ENCODE measurements around the gene NEK1. TPM values are rescaled to one million over a fixed set of nuclear protein-coding genes. Genes with fewer than 3 reads are reported as not detected.

NEK1 gene
- total RNA-seq, 1 experiment from 2014 or later: 10.3 TPM

GRCh38 chr4:169404960-169405359 lies 207.4 kb downstream of the NEK1 start (continued):
- TF ChIP-seq ZBTB43 (CRISPR knock-in tag; IDR thresholded peaks at IDR 0.05): no peak
- no peak for TF ChIP-seq TEAD1 (CRISPR knock-in tag; IDR thresholded peaks at IDR 0.05)
- no peak for TF ChIP-seq MAX (CRISPR knock-in tag; IDR thresholded peaks at IDR 0.05)
- TF ChIP-seq ZNF317 (CRISPR knock-in tag; IDR thresholded peaks at IDR 0.05; ENCODE audit: borderline replicate concordance, low read depth): no peak
- TF ChIP-seq TEAD4 (CRISPR knock-in tag; IDR thresholded peaks at IDR 0.05): no peak
- TF ChIP-seq STAT6 (CRISPR knock-in tag; conservative IDR thresholded peaks at IDR 0.05; ENCODE audit: low read depth): no peak
- TF ChIP-seq JAZF1 (CRISPR knock-in tag; IDR thresholded peaks at IDR 0.05): no peak
- TF ChIP-seq, protein P1, sequence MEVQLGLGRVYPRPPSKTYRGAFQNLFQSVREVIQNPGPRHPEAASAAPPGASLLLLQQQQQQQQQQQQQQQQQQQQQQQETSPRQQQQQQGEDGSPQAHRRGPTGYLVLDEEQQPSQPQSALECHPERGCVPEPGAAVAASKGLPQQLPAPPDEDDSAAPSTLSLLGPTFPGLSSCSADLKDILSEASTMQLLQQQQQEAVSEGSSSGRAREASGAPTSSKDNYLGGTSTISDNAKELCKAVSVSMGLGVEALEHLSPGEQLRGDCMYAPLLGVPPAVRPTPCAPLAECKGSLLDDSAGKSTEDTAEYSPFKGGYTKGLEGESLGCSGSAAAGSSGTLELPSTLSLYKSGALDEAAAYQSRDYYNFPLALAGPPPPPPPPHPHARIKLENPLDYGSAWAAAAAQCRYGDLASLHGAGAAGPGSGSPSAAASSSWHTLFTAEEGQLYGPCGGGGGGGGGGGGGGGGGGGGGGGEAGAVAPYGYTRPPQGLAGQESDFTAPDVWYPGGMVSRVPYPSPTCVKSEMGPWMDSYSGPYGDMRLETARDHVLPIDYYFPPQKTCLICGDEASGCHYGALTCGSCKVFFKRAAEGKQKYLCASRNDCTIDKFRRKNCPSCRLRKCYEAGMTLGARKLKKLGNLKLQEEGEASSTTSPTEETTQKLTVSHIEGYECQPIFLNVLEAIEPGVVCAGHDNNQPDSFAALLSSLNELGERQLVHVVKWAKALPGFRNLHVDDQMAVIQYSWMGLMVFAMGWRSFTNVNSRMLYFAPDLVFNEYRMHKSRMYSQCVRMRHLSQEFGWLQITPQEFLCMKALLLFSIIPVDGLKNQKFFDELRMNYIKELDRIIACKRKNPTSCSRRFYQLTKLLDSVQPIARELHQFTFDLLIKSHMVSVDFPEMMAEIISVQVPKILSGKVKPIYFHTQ (CRISPR knock-in tag; IDR thresholded peaks at IDR 0.05): no peak
- no peak for TF ChIP-seq PRRX2 (CRISPR knock-in tag; IDR thresholded peaks at IDR 0.05)
- no peak for TF ChIP-seq NR3C1 (CRISPR knock-in tag; conservative IDR thresholded peaks at IDR 0.05; ENCODE audit: low read depth)
- TF ChIP-seq MXD4 (CRISPR knock-in tag; IDR thresholded peaks at IDR 0.05; ENCODE audit: borderline replicate concordance): no peak
- TF ChIP-seq SOX15 (CRISPR knock-in tag; IDR thresholded peaks at IDR 0.05): no peak
- no peak for TF ChIP-seq USF2 (CRISPR knock-in tag; IDR thresholded peaks at IDR 0.05)
- TF ChIP-seq EMX1 (CRISPR knock-in tag; IDR thresholded peaks at IDR 0.05): no peak

DNA sequence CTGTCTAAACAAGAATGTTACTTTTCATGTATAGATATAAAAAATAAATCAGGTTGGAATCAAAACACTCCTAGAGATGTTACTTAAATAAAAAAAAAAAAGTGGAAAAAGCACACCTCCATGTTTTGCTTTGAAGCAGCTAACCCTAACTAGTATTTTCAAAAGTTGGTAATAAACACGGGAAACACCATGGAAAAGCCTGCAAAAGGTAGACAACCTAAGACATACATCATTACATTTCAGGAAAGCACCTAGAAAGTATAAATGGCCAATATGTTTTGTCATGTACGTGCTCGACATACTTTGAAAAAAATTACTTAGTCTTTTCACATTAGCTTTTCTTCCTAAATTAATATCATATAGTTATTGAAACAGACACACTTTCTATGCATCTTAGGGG lies 211.6 kb downstream of the NEK1 start:
- TF ChIP-seq, protein P2, sequence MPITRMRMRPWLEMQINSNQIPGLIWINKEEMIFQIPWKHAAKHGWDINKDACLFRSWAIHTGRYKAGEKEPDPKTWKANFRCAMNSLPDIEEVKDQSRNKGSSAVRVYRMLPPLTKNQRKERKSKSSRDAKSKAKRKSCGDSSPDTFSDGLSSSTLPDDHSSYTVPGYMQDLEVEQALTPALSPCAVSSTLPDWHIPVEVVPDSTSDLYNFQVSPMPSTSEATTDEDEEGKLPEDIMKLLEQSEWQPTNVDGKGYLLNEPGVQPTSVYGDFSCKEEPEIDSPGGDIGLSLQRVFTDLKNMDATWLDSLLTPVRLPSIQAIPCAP (CRISPR knock-in tag; IDR thresholded peaks at IDR 0.05): no peak
- no peak for TF ChIP-seq SMAD3 (CRISPR knock-in tag; IDR thresholded peaks at IDR 0.05; ENCODE audit: borderline replicate concordance)
- no peak for TF ChIP-seq NFYB (CRISPR knock-in tag; conservative IDR thresholded peaks at IDR 0.05; ENCODE audit: low read depth)
- no peak for TF ChIP-seq MYBL2 (CRISPR knock-in tag; IDR thresholded peaks at IDR 0.05)
- TF ChIP-seq ZNF232 (CRISPR knock-in tag; IDR thresholded peaks at IDR 0.05): no peak
- TF ChIP-seq ATF1 (CRISPR knock-in tag; IDR thresholded peaks at IDR 0.05): no peak
- TF ChIP-seq, protein P3, sequence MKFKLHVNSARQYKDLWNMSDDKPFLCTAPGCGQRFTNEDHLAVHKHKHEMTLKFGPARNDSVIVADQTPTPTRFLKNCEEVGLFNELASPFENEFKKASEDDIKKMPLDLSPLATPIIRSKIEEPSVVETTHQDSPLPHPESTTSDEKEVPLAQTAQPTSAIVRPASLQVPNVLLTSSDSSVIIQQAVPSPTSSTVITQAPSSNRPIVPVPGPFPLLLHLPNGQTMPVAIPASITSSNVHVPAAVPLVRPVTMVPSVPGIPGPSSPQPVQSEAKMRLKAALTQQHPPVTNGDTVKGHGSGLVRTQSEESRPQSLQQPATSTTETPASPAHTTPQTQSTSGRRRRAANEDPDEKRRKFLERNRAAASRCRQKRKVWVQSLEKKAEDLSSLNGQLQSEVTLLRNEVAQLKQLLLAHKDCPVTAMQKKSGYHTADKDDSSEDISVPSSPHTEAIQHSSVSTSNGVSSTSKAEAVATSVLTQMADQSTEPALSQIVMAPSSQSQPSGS (CRISPR knock-in tag; IDR thresholded peaks at IDR 0.05; ENCODE audit: borderline replicate concordance, low read depth): no peak
- TF ChIP-seq TEAD1 (CRISPR knock-in tag; IDR thresholded peaks at IDR 0.05): no peak
- TF ChIP-seq ERG (CRISPR knock-in tag; IDR thresholded peaks at IDR 0.05): no peak
- no peak overlapping the region for H3K4me3 Mint-ChIP-seq
- ATAC-seq (no peak), DNase-seq (ENCODE audit: low spot score) (no peak)
- H3K27me3 Mint-ChIP-seq (ENCODE audit: low read depth): no peaks in the 10 kb centered on the region
- no peaks in the 10 kb centered on the region; the same call in 1 of the 2 replicates for H3K36me3 Mint-ChIP-seq
- ChIA-PET CTCF (no interaction called here), POLR2A (no interaction called here)
- no peaks in the 10 kb centered on the region for H3K9me3 Mint-ChIP-seq
- peaks cover 14% of the 10 kb centered on the region for H3K4me1 Mint-ChIP-seq
- no peak overlapping the region for H3K27ac Mint-ChIP-seq
